GM19239 (cell line): ENCODE results near the gene VAC14.
A peak's percentile ranks its signal among the peaks of the same experiment; 100 is the strongest.
"Not testable (repeated sequence)": the region's sequence is repeated elsewhere in the genome, so short reads cannot be mapped to it uniquely, and the experiment has no call there.

ENCODE experiments used
- DNase-seq: peaks from one replicate; pipeline ENCODE4 v3.0.0; 2011; ENCODE audit warnings: low spot score; ENCODE audit not compliant: insufficient read length
- FAIRE-seq: peaks from 2 replicates; lab custom pipeline; 2011; peaks lifted over from hg19 to GRCh38; lab: Jason Lieb, UNC

VAC14 gene

GRCh38 chr16:70746708-70747424, 54.1 kb downstream of the VAC14 start:
- DNase-seq, result no peak
- no peak for FAIRE-seq

- DNase-seq (no peak), FAIRE-seq (no peak)
Observed at GRCh38 chr16:70746040-70746707, 54.8 kb downstream of the VAC14 start.

- FAIRE-seq (no peak), DNase-seq (no peak)
Observed at GRCh38 chr16:70745536-70746025, 55.4 kb downstream of the VAC14 start.

- no peak for DNase-seq
- no peak for FAIRE-seq
Observed at GRCh38 chr16:70744366-70744765, 56.6 kb downstream of the VAC14 start.

GRCh38 chr16:70743791-70744190, 57.2 kb downstream of the VAC14 start:
- DNase-seq, result no peak
- FAIRE-seq, result no peak

GRCh38 chr16:70742967-70743366, 58.0 kb downstream of the VAC14 start:
- FAIRE-seq, result not testable (repeated sequence)

GRCh38 chr16:70741783-70742125, 59.2 kb downstream of the VAC14 start:
- no peak for FAIRE-seq
- DNase-seq, result no peak

More at GRCh38 chr16:70742967-70743366, 58.0 kb downstream of the VAC14 start:
- not testable (repeated sequence) for DNase-seq

- no peak for FAIRE-seq
- DNase-seq, result no peak
Observed at GRCh38 chr16:70740914-70741782, 59.8 kb downstream of the VAC14 start.

- no peak for FAIRE-seq
- DNase-seq, result no peak
Observed at GRCh38 chr16:70740174-70740913, 60.6 kb downstream of the VAC14 start.

- no peak for DNase-seq
- no peak for FAIRE-seq
Observed at GRCh38 chr16:70739389-70739788, 61.6 kb downstream of the VAC14 start.

GRCh38 chr16:70738083-70738977, 62.6 kb downstream of the VAC14 start:
- no peak for FAIRE-seq
- DNase-seq, result peak; percentile 40

- DNase-seq (peak; percentile 93), FAIRE-seq (peak; percentile 96)
Observed at GRCh38 chr16:70737377-70738082, 63.4 kb downstream of the VAC14 start.

GRCh38 chr16:70736465-70737376, 64.2 kb downstream of the VAC14 start:
- peak; percentile 48 for FAIRE-seq
- no peak for DNase-seq

- DNase-seq (no peak), FAIRE-seq (no peak)
Observed at GRCh38 chr16:70735141-70735979, 65.6 kb downstream of the VAC14 start.

GRCh38 chr16:70734522-70735095, 66.3 kb downstream of the VAC14 start:
- FAIRE-seq, result no peak
- no peak for DNase-seq

GRCh38 chr16:70730944-70731343, 70.0 kb downstream of the VAC14 start:
- FAIRE-seq, result no peak
- DNase-seq, result no peak
